GM12878 (cell line): Measurements from ENCODE around the gene ZNF232. TPM values are rescaled to one million over a fixed set of nuclear protein-coding genes. Genes with fewer than 3 reads are reported as not detected.
"Not testable (repeated sequence)": the region's sequence is repeated elsewhere in the genome, so short reads cannot be mapped to it uniquely, and the experiment has no call there.

Experiments
- ATAC-seq: fragments of 200-7000 bp; cut with Tn5 transposase; 3 replicates; pipeline ENCODE4 v1.9.1; 2020; ENCODE audit warnings: mild to moderate bottlenecking, moderate library complexity
- BruUV-seq: library from RNA; stranded (reverse); fragments of 400-500 nt; replicated peaks from 2 replicates; lab custom pipeline; 2021; lab: Mats Ljungman, UMichigan
- CTCF ChIA-PET: fragments of 300-600 bp; sonication (Branson Sonifier 250); formaldehyde crosslinking; extraction: SDS; loops from one replicate; lab custom pipeline; 2021; ENCODE audit warnings: inconsistent platforms; lab: Yijun Ruan, JAX
- POLR2A ChIA-PET: fragments of 350-600 bp; formaldehyde crosslinking; extraction: SDS; loops from one replicate; lab custom pipeline; 2021; ENCODE audit warnings: inconsistent platforms; lab: Charles Lee
- RAD21 ChIA-PET: fragments of 300-600 bp; sonication (Branson Sonifier 250); formaldehyde crosslinking; loops from one replicate; lab custom pipeline; 2023; ENCODE audit warnings: antibody characterized with exemption; ENCODE audit not compliant: unreplicated experiment; lab: Charles Lee
- SMC1A ChIA-PET: fragments of 300-600 bp; sonication (Branson Sonifier 250); formaldehyde crosslinking; loops from one replicate; lab custom pipeline; 2023; ENCODE audit not compliant: unreplicated experiment, uncharacterized antibody; lab: Charles Lee
- DNase-seq: peaks from one replicate; pipeline ENCODE4 v3.0.0-alpha.2; 2011; ENCODE audit warnings: low read depth, low spot score
- FAIRE-seq: peaks from 3 replicates; lab custom pipeline; 2011; peaks lifted over from hg19 to GRCh38; lab: Jason Lieb, UNC
- H2AFZ ChIP-seq: 2 replicates; pipeline ENCODE4 v1.6.0; 2011; ENCODE audit warnings: low read depth, low read length, control low read depth; ENCODE audit not compliant: control insufficient read depth
- H3K27ac ChIP-seq: 2 replicates; pipeline ENCODE4 v1.5.1; 2011; ENCODE audit warnings: control low read depth; ENCODE audit not compliant: control insufficient read depth, insufficient read depth
- H3K27me3 ChIP-seq, 2 experiments: replicated peaks in 1 of 2; 2 replicates each; pipeline versions ENCODE4 v1.6.0 to v1.6.1; 2011; ENCODE audit warnings: low read length in 1 of 2; ENCODE audit not compliant: control insufficient read depth in 2 of 2, insufficient read depth in 2 of 2
- H3K36me3 ChIP-seq, 2 experiments: 2 replicates each; pipeline ENCODE4 v1.5.1; 2011; ENCODE audit warnings: low read length in 1 of 2; ENCODE audit not compliant: control insufficient read depth in 2 of 2, insufficient read depth in 2 of 2
- H3K4me1 ChIP-seq: 2 replicates; pipeline ENCODE4 v1.6.1; 2011; ENCODE audit warnings: mild to moderate bottlenecking, low read length, moderate library complexity, mixed read lengths; ENCODE audit not compliant: control insufficient read depth, insufficient read depth
- H3K4me2 ChIP-seq: 2 replicates; pipeline ENCODE4 v1.6.0; 2011; ENCODE audit warnings: control low read depth; ENCODE audit not compliant: control insufficient read depth, insufficient read depth
- H3K4me3 ChIP-seq: fragments of 200-600 bp; sonication (generic); 2 replicates; pipeline ENCODE4 v1.5.1; 2016
- H3K79me2 ChIP-seq: 2 replicates; pipeline ENCODE4 v1.6.0; 2011; ENCODE audit warnings: low read length; ENCODE audit not compliant: control insufficient read depth, insufficient read depth
- H3K9ac ChIP-seq: 2 replicates; pipeline ENCODE4 v1.8.0; 2011; ENCODE audit warnings: low read length, control low read depth, mixed read lengths; ENCODE audit not compliant: control insufficient read depth, insufficient read depth
- H3K9me3 ChIP-seq: replicated peaks from 3 replicates; pipeline ENCODE4 v1.5.1; 2011; ENCODE audit warnings: mild to moderate bottlenecking, low read length; ENCODE audit not compliant: control insufficient read depth, insufficient read depth
- H4K20me1 ChIP-seq: 2 replicates; pipeline ENCODE4 v1.6.0; 2011; ENCODE audit not compliant: control insufficient read depth, insufficient read depth
- BACH1 ChIP-seq: fragments of 450-650 bp; IDR thresholded peaks from 2 replicates; pipeline ENCODE4 v1.6.1; 2017; ENCODE audit warnings: mild to moderate bottlenecking, borderline replicate concordance
- RBBP5 ChIP-seq: fragments of 200-600 bp; sonication (generic); conservative IDR thresholded peaks from 2 replicates; pipeline ENCODE4 v1.6.1; 2016
- STAT3 ChIP-seq: IDR thresholded peaks from 2 replicates; pipeline ENCODE4 v1.6.1; 2011; ENCODE audit warnings: low read depth, low read length, improper control_type of control experiment
- WGBS: methylation state at CpG from one replicate; pipeline ENCODE4 v1.1.6; 2016; ENCODE audit warnings: low lambda C conversion rate; ENCODE audit not compliant: insufficient replicate concordance, insufficient coverage; ENCODE audit errors: missing lambda C conversion rate; 5-methylcytosine and 5-hydroxymethylcytosine counted together
- in situ Hi-C: fragments of 300-500 bp; cut with MboI; formaldehyde crosslinking; loops from 9 replicates; pipeline ENCODE4 v1.14.3; 2018; ENCODE audit warnings: mixed read lengths
- intact Hi-C: fragments of 100-400 bp; cut with micrococcal nuclease; formaldehyde crosslinking; loops from one replicate; pipeline ENCODE4 v1.14.2; 2022; ENCODE audit not compliant: unreplicated experiment
- polyA plus RNA-seq, 11 experiments: library from polyadenylated mRNA; depleted of rRNA in 4 of 11; unstranded in 6 of 11; stranded (reverse) in 5 of 11; fragments of >200 nt; fragmentation: Nextera tagmentation in 4 of 11; fragmentation: Illumina TruSeq in 1 of 11; extraction: Ambion mirVana in 4 of 11; extraction: Trizol in 1 of 11; gene quantifications; 1 replicate in 1 of 11; 2 replicates in 10 of 11; pipeline versions ENCODE4 v1.2.1 to v1.2.3, GENCODE V29; 2011 to 2016; ENCODE audit warnings: inconsistent platforms in 2 of 11, missing spikeins in 2 of 11, low read depth in 1 of 11
- total RNA-seq, 4 experiments: library from RNA; depleted of rRNA in 3 of 4; stranded (reverse); fragments of >200 nt in 3 of 4; fragmentation: Illumina TruSeq in 1 of 4; extraction: Trizol in 1 of 4; gene quantifications; 2 replicates each; pipeline versions ENCODE4 v1.2.1 to v1.2.3, GENCODE V29; 2013 to 2021

The ZNF232 gene
- total and polyA plus RNA-seq, 10 of the 15 experiments (the other 5 are each of a cell fraction or from before 2014, with no cell fraction given) = 10.1 to 15.7 (median 12.9) TPM

GRCh38 chr17:5136580-5137412 lies 25.1 kb upstream of the ZNF232 start:
- H3K27ac ChIP-seq, H3K4me3 ChIP-seq, SMC1A ChIA-PET, DNase-seq, in situ Hi-C loops, H3K4me1 ChIP-seq, H3K27me3 ChIP-seq, intact Hi-C loops, H3K9me3 ChIP-seq, POLR2A ChIA-PET, RAD21 ChIA-PET, H4K20me1 ChIP-seq, ATAC-seq, BruUV-seq, H3K9ac ChIP-seq, H3K36me3 ChIP-seq, FAIRE-seq, H3K4me2 ChIP-seq, H3K79me2 ChIP-seq, CTCF ChIA-PET, H2AFZ ChIP-seq: not testable (repeated sequence)
- WGBS = 20% methylated on average over 14 of the region's 14 CpGs

- Histone ChIP-seq H3K4me1 (no peaks in the 10 kb centered on the region), H3K36me3 (no peaks in the 10 kb centered on the region), H3K4me3 (no peak overlapping the region), H3K27ac (no peak overlapping the region), H3K79me2 (no peaks in the 10 kb centered on the region), H3K27me3 (no peaks in the 10 kb centered on the region), H3K9me3 (no peaks in the 10 kb centered on the region), H4K20me1 (no peaks in the 10 kb centered on the region), H2AFZ (no peak overlapping the region), H3K4me2 (no peak overlapping the region), H3K9ac (no peak overlapping the region)
- no TSS peak for BruUV-seq
- no peak for TF ChIP-seq STAT3
- no peak for TF ChIP-seq RBBP5
- no peak for TF ChIP-seq BACH1
- intact Hi-C loops = no loop called here
- CTCF ChIA-PET = no interaction called here
- 33% methylated on average over 14 of the region's 14 CpGs for whole genome bisulfite sequencing
- SMC1A ChIA-PET = no interaction called here
- in situ Hi-C loops = no loop called here
- POLR2A ChIA-PET = no interaction called here
- FAIRE-seq (no peak), DNase-seq (no peak), ATAC-seq (no peak)
- RAD21 ChIA-PET = no interaction called here
Observed at GRCh38 chr17:5135726-5136579, 24.3 kb upstream of the ZNF232 start.

- 67% methylated on average over 8 of the region's 8 CpGs for whole genome bisulfite sequencing
- H3K27me3 ChIP-seq, H3K9ac ChIP-seq, H3K9me3 ChIP-seq, FAIRE-seq, H2AFZ ChIP-seq, in situ Hi-C loops, CTCF ChIA-PET, H3K4me1 ChIP-seq, H4K20me1 ChIP-seq, POLR2A ChIA-PET, BruUV-seq, H3K4me2 ChIP-seq, ATAC-seq, H3K27ac ChIP-seq, SMC1A ChIA-PET, H3K4me3 ChIP-seq, intact Hi-C loops, H3K36me3 ChIP-seq, H3K79me2 ChIP-seq, DNase-seq, RAD21 ChIA-PET: not testable (repeated sequence)
Observed at GRCh38 chr17:5135131-5135712, 23.5 kb upstream of the ZNF232 start.
